ENCODE data around the gene CMSS1.

DNA sequence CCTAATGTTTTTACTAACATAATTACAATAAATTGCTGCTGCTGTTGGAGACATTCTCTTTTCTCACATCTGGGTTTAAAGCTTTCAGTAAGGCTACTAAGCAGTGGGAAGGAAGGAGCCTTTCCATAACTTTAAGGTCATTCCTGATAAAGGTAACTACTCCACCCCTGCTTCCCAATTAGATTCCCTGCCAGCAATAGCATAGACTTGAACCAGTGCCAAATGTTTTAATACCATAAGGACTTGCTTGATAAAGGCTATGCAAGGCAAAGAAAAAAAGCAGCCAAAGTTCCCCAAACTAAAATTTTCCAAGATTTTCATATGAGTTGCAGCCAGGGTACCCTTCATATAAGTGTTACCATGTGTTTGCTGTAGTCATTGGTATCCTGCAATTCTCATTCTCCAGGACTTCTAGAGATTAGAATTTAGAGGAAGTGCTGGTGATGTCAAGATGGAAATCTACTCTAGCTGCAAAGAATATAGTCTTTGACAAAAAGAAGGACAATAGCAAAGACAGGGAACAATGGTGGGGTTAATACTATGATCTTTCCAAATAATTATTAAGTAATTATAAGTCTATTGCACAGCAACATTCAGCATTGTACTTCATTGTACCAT is 190.5 kb downstream of the CMSS1 start:
- TF ChIP-seq, protein P1, sequence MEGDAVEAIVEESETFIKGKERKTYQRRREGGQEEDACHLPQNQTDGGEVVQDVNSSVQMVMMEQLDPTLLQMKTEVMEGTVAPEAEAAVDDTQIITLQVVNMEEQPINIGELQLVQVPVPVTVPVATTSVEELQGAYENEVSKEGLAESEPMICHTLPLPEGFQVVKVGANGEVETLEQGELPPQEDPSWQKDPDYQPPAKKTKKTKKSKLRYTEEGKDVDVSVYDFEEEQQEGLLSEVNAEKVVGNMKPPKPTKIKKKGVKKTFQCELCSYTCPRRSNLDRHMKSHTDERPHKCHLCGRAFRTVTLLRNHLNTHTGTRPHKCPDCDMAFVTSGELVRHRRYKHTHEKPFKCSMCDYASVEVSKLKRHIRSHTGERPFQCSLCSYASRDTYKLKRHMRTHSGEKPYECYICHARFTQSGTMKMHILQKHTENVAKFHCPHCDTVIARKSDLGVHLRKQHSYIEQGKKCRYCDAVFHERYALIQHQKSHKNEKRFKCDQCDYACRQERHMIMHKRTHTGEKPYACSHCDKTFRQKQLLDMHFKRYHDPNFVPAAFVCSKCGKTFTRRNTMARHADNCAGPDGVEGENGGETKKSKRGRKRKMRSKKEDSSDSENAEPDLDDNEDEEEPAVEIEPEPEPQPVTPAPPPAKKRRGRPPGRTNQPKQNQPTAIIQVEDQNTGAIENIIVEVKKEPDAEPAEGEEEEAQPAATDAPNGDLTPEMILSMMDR (IDR thresholded peaks at IDR 0.05): no peak
- TF ChIP-seq CREB1 (CRISPR knock-in tag; IDR thresholded peaks at IDR 0.05): no peak
